GM11168 (cell line): ENCODE results near the gene TMTC3.
"Not testable (repeated sequence)": the region's sequence is repeated elsewhere in the genome, so short reads cannot be mapped to it uniquely, and the experiment has no call there.

Experiments used
- in situ Hi-C: fragments of 300-500 bp; cut with MboI; formaldehyde crosslinking; loops from one replicate; pipeline ENCODE4 v1.12.0; 2022; ENCODE audit warnings: low sequenced_read_pairs; ENCODE audit not compliant: unreplicated experiment

Gene TMTC3

GRCh38 chr12:88141774-88142609 lies at the start of gene TMTC3, which contains the start of gene CEP290:
TSS of gene TMTC3 (plus strand) at chr12:88142307. CDS start at chr12:88148316, 6,009 bp downstream.
TSS of gene CEP290 (minus strand) at chr12:88142088. CDS start at chr12:88141307, 781 bp downstream.
- in situ Hi-C loops: no loop called here

- in situ Hi-C loops: no loop called here
Measured at GRCh38 chr12:88092771-88093170, 49.3 kb upstream of the TMTC3 start.

GRCh38 chr12:88093573-88093972 lies 48.5 kb upstream of the TMTC3 start:
- in situ Hi-C loops: no loop called here

GRCh38 chr12:88108021-88108420 lies 34.1 kb upstream of the TMTC3 start:
- in situ Hi-C loops: no loop called here

- in situ Hi-C loops: loop anchor here (10.0 kb wide), 1 partner anchor 284 kb away; no protein-coding TSS in a partner anchor
Measured at GRCh38 chr12:88111074-88111652, 30.9 kb upstream of the TMTC3 start.

- in situ Hi-C loops: loop anchor here (10.0 kb wide), 1 partner anchor 281 kb away; no protein-coding TSS in a partner anchor
Measured at GRCh38 chr12:88113871-88114270, 28.2 kb upstream of the TMTC3 start.

GRCh38 chr12:88122666-88123065 lies 19.4 kb upstream of the TMTC3 start:
- in situ Hi-C loops: no loop called here

GRCh38 chr12:88127099-88127498 lies 15.0 kb upstream of the TMTC3 start:
- in situ Hi-C loops: no loop called here

GRCh38 chr12:88127855-88128254 lies 14.3 kb upstream of the TMTC3 start:
- in situ Hi-C loops: no loop called here

GRCh38 chr12:88132392-88132791 lies 9.7 kb upstream of the TMTC3 start:
- in situ Hi-C loops: no loop called here

- in situ Hi-C loops: not testable (repeated sequence)
Measured at GRCh38 chr12:88133181-88133580, 8.9 kb upstream of the TMTC3 start.

GRCh38 chr12:88139711-88140110 lies 2.4 kb upstream of the TMTC3 start:
- in situ Hi-C loops: not testable (repeated sequence)

GRCh38 chr12:88141425-88141773 lies 708 bp upstream of the TMTC3 start:
- in situ Hi-C loops: no loop called here

GRCh38 chr12:88142610-88142991 lies 494 bp downstream of the TMTC3 start:
- in situ Hi-C loops: no loop called here

GRCh38 chr12:88144037-88144436 lies 1.9 kb downstream of the TMTC3 start:
- in situ Hi-C loops: no loop called here

- in situ Hi-C loops: no loop called here
Measured at GRCh38 chr12:88144546-88145468, 2.7 kb downstream of the TMTC3 start.

- in situ Hi-C loops: no loop called here
Measured at GRCh38 chr12:88145567-88146505, 3.7 kb downstream of the TMTC3 start.

GRCh38 chr12:88150063-88150462 lies 8.0 kb downstream of the TMTC3 start:
- in situ Hi-C loops: no loop called here

GRCh38 chr12:88153959-88154358 lies 11.9 kb downstream of the TMTC3 start:
- in situ Hi-C loops: no loop called here
